ENCODE results near the gene SCN9A.
A peak's percentile ranks its signal among the peaks of the same experiment; 100 is the strongest.

Gene SCN9A

GRCh38 chr2:166202778-166203177 lies 173.0 kb downstream of the SCN9A start:
- in situ Hi-C loops (cut with HindIII; ENCODE audit: low pct_unique_long_range_greater_than_20kb, low sequenced_read_pairs): no loop called here
- no peak for TF ChIP-seq JUND (IDR thresholded peaks at IDR 0.05; ENCODE audit: low read depth)

GRCh38 chr2:166197446-166197845 lies 178.3 kb downstream of the SCN9A start:
- DNase-seq (ENCODE audit: low read depth in 1 of 2, low spot score in 1 of 2): no peak
- in situ Hi-C loops (cut with HindIII; ENCODE audit: low pct_unique_long_range_greater_than_20kb, low sequenced_read_pairs): no loop called here
- no peak for TF ChIP-seq JUND (IDR thresholded peaks at IDR 0.05; ENCODE audit: low read depth)

More at GRCh38 chr2:166202778-166203177, 173.0 kb downstream of the SCN9A start:
- no peak for DNase-seq (ENCODE audit: low read depth in 1 of 2, low spot score in 1 of 2)

GRCh38 chr2:166193407-166193806 lies 182.3 kb downstream of the SCN9A start:
- in situ Hi-C loops (cut with HindIII; ENCODE audit: low pct_unique_long_range_greater_than_20kb, low sequenced_read_pairs): no loop called here
- DNase-seq (ENCODE audit: low read depth in 1 of 2, low spot score in 1 of 2): no peak
- no peak for TF ChIP-seq JUND (IDR thresholded peaks at IDR 0.05; ENCODE audit: low read depth)

- DNase-seq (ENCODE audit: low read depth in 1 of 2, low spot score in 1 of 2): no peak
- in situ Hi-C loops (cut with HindIII; ENCODE audit: low pct_unique_long_range_greater_than_20kb, low sequenced_read_pairs): no loop called here
- TF ChIP-seq JUND (IDR thresholded peaks at IDR 0.05; ENCODE audit: low read depth): no peak
Observed at GRCh38 chr2:166188084-166188483, 187.7 kb downstream of the SCN9A start.

- TF ChIP-seq JUND (IDR thresholded peaks at IDR 0.05; ENCODE audit: low read depth): no peak
- peak in 1 of 2 experiments; percentile 30 for DNase-seq (ENCODE audit: low read depth in 1 of 2, low spot score in 1 of 2)
- in situ Hi-C loops (cut with HindIII; ENCODE audit: low pct_unique_long_range_greater_than_20kb, low sequenced_read_pairs): no loop called here
Observed at GRCh38 chr2:166184789-166185188, 191.0 kb downstream of the SCN9A start.

GRCh38 chr2:166181813-166182154 lies 194.0 kb downstream of the SCN9A start:
- in situ Hi-C loops (cut with HindIII; ENCODE audit: low pct_unique_long_range_greater_than_20kb, low sequenced_read_pairs): no loop called here
- TF ChIP-seq JUND (IDR thresholded peaks at IDR 0.05; ENCODE audit: low read depth): no peak
- DNase-seq (ENCODE audit: low read depth in 1 of 2, low spot score in 1 of 2): no peak

GRCh38 chr2:166180951-166181812 lies 194.6 kb downstream of the SCN9A start:
- in situ Hi-C loops (cut with HindIII; ENCODE audit: low pct_unique_long_range_greater_than_20kb, low sequenced_read_pairs): no loop called here
- peak; percentile 4 to 66 for DNase-seq (ENCODE audit: low read depth in 1 of 2, low spot score in 1 of 2)
- no peak for TF ChIP-seq JUND (IDR thresholded peaks at IDR 0.05; ENCODE audit: low read depth)

GRCh38 chr2:166179201-166179600 lies 196.5 kb downstream of the SCN9A start:
- in situ Hi-C loops (cut with HindIII; ENCODE audit: low pct_unique_long_range_greater_than_20kb, low sequenced_read_pairs): no loop called here
- no peak for TF ChIP-seq JUND (IDR thresholded peaks at IDR 0.05; ENCODE audit: low read depth)
- DNase-seq (ENCODE audit: low read depth in 1 of 2, low spot score in 1 of 2): no peak

GRCh38 chr2:166173263-166173662 lies 202.5 kb downstream of the SCN9A start:
- in situ Hi-C loops (cut with HindIII; ENCODE audit: low pct_unique_long_range_greater_than_20kb, low sequenced_read_pairs): no loop called here
- no peak for TF ChIP-seq JUND (IDR thresholded peaks at IDR 0.05; ENCODE audit: low read depth)
- DNase-seq (ENCODE audit: low read depth in 1 of 2, low spot score in 1 of 2): no peak

- in situ Hi-C loops (cut with HindIII; ENCODE audit: low pct_unique_long_range_greater_than_20kb, low sequenced_read_pairs): no loop called here
- DNase-seq (ENCODE audit: low read depth in 1 of 2, low spot score in 1 of 2): no peak
- TF ChIP-seq JUND (IDR thresholded peaks at IDR 0.05; ENCODE audit: low read depth): no peak
Observed at GRCh38 chr2:166171216-166171615, 204.5 kb downstream of the SCN9A start.

- in situ Hi-C loops (cut with HindIII; ENCODE audit: low pct_unique_long_range_greater_than_20kb, low sequenced_read_pairs): no loop called here
- DNase-seq (ENCODE audit: low read depth in 1 of 2, low spot score in 1 of 2): no peak
- TF ChIP-seq JUND (IDR thresholded peaks at IDR 0.05; ENCODE audit: low read depth): no peak
Observed at GRCh38 chr2:166170356-166170755, 205.4 kb downstream of the SCN9A start.

GRCh38 chr2:166167449-166167848 lies 208.3 kb downstream of the SCN9A start:
- TF ChIP-seq JUND (IDR thresholded peaks at IDR 0.05; ENCODE audit: low read depth): no peak
- no peak for DNase-seq (ENCODE audit: low read depth in 1 of 2, low spot score in 1 of 2)
- in situ Hi-C loops (cut with HindIII; ENCODE audit: low pct_unique_long_range_greater_than_20kb, low sequenced_read_pairs): no loop called here

GRCh38 chr2:166163775-166164174 lies 212.0 kb downstream of the SCN9A start:
- no peak for TF ChIP-seq JUND (IDR thresholded peaks at IDR 0.05; ENCODE audit: low read depth)

GRCh38 chr2:166158546-166158945 lies 217.2 kb downstream of the SCN9A start:
- in situ Hi-C loops (cut with HindIII; ENCODE audit: low pct_unique_long_range_greater_than_20kb, low sequenced_read_pairs): no loop called here

More at GRCh38 chr2:166163775-166164174, 212.0 kb downstream of the SCN9A start:
- in situ Hi-C loops (cut with HindIII; ENCODE audit: low pct_unique_long_range_greater_than_20kb, low sequenced_read_pairs): no loop called here
- DNase-seq (ENCODE audit: low read depth in 1 of 2, low spot score in 1 of 2): no peak

More at GRCh38 chr2:166158546-166158945, 217.2 kb downstream of the SCN9A start:
- DNase-seq (ENCODE audit: low read depth in 1 of 2, low spot score in 1 of 2): no peak
- TF ChIP-seq JUND (IDR thresholded peaks at IDR 0.05; ENCODE audit: low read depth): no peak

All from T47D (cell line).